ENCODE measurements around the gene AK2.

DNA sequence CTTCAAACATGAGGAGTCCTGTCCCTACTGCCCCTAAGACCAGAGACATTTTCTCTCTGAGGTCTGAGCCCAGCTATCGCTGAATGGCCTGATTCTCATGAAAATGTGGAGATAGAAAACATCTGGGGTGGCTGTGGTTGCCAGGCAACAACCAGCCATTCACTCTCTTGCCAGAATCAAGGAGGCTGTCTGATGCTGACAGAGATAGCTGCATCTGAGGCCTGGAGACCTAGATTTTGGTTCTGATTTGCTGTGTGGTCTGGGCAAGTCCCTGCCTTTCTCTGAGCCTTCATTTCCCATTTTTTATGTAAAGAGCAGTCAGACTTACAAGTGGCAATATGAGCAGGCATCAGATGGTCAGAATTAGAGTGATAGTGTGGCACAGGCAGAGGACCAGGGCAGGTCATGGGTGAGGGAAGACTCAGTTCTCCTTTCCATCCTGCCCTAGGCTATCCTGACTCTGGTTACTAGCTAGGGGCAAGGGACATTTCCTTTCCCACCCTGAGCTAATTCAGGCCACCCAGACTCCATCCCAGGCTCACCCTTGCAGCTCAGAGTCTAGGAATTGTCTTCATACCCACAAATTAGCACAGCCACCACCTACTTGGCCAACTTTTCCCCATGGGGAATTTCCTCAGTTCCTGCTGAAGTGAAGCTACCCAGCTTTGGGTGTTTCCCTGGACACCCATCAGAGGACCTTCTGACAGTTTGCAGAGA, 52.1 kb downstream of the AK2 start:
- TF ChIP-seq, protein P1, sequence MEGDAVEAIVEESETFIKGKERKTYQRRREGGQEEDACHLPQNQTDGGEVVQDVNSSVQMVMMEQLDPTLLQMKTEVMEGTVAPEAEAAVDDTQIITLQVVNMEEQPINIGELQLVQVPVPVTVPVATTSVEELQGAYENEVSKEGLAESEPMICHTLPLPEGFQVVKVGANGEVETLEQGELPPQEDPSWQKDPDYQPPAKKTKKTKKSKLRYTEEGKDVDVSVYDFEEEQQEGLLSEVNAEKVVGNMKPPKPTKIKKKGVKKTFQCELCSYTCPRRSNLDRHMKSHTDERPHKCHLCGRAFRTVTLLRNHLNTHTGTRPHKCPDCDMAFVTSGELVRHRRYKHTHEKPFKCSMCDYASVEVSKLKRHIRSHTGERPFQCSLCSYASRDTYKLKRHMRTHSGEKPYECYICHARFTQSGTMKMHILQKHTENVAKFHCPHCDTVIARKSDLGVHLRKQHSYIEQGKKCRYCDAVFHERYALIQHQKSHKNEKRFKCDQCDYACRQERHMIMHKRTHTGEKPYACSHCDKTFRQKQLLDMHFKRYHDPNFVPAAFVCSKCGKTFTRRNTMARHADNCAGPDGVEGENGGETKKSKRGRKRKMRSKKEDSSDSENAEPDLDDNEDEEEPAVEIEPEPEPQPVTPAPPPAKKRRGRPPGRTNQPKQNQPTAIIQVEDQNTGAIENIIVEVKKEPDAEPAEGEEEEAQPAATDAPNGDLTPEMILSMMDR (IDR thresholded peaks at IDR 0.05), result no peak
- no peak for TF ChIP-seq POLR2A (IDR thresholded peaks at IDR 0.05)
